NCI-H1436 treated with DMSO at 0.1 percent for 48 hours (cell line): ENCODE data around the gene KCNE1.

Experiments used
- DNase-seq: peaks from one replicate; lab custom pipeline; 2025; lab: John Stamatoyannopoulos, UW

Gene KCNE1

GRCh38 chr21:34535886-34536285, 23.9 kb upstream of the KCNE1 start:
- no peak for DNase-seq

GRCh38 chr21:34534522-34534921, 22.5 kb upstream of the KCNE1 start:
- no peak for DNase-seq

- no peak for DNase-seq
These were observed 21.9 kb upstream of the KCNE1 start for GRCh38 chr21:34533938-34534337.

GRCh38 chr21:34531399-34531798, 19.4 kb upstream of the KCNE1 start:
- no peak for DNase-seq

GRCh38 chr21:34530261-34530660, 18.3 kb upstream of the KCNE1 start:
- no peak for DNase-seq

GRCh38 chr21:34528131-34528561, 16.1 kb upstream of the KCNE1 start:
- DNase-seq: no peak

GRCh38 chr21:34526618-34527290, 14.7 kb upstream of the KCNE1 start:
- DNase-seq: no peak

GRCh38 chr21:34526241-34526617, 14.2 kb upstream of the KCNE1 start:
- no peak for DNase-seq

GRCh38 chr21:34524646-34525601, 12.9 kb upstream of the KCNE1 start:
- DNase-seq: no peak

GRCh38 chr21:34523019-34523555, 11.1 kb upstream of the KCNE1 start:
- no peak for DNase-seq

GRCh38 chr21:34522284-34522683, 10.3 kb upstream of the KCNE1 start:
- DNase-seq: no peak

- no peak for DNase-seq
These were observed 9.6 kb upstream of the KCNE1 start for GRCh38 chr21:34521561-34521960.

GRCh38 chr21:34520764-34521508, 8.9 kb upstream of the KCNE1 start:
- no peak for DNase-seq

GRCh38 chr21:34520281-34520680, 8.3 kb upstream of the KCNE1 start:
- no peak for DNase-seq

- DNase-seq: no peak
These were observed 7.7 kb upstream of the KCNE1 start for GRCh38 chr21:34519694-34520093.

- DNase-seq: no peak
These were observed 7.0 kb upstream of the KCNE1 start for GRCh38 chr21:34519016-34519415.

GRCh38 chr21:34518301-34518700, 6.3 kb upstream of the KCNE1 start:
- DNase-seq: no peak

- DNase-seq: no peak
These were observed 5.7 kb upstream of the KCNE1 start for GRCh38 chr21:34517491-34518245.

GRCh38 chr21:34517039-34517438, 5.0 kb upstream of the KCNE1 start:
- no peak for DNase-seq

- DNase-seq: no peak
These were observed 2.6 kb upstream of the KCNE1 start for GRCh38 chr21:34514576-34515115.

GRCh38 chr21:34513129-34513675, 1.2 kb upstream of the KCNE1 start:
- DNase-seq: no peak
